H1 (cell line): ENCODE results near the gene MAP3K14. TPM values are rescaled to one million over a fixed set of nuclear protein-coding genes. Genes with fewer than 3 reads are reported as not detected.

Experiments used
- CBX8 ChIP-seq: fragments of 300-800, 300-1000 bp; sonication (generic); IDR thresholded peaks from 2 replicates; pipeline ENCODE4 v1.7.1; 2016; ENCODE audit warnings: low read depth, low read length, borderline replicate concordance
- CEBPB ChIP-seq: IDR thresholded peaks from 2 replicates; pipeline ENCODE4 v1.6.1; 2012; ENCODE audit warnings: low read depth, low read length
- KDM4A ChIP-seq: IDR thresholded peaks from one replicate; pipeline ENCODE4 v1.7.1; 2012; ENCODE audit warnings: low read depth, mild to moderate bottlenecking, moderate library complexity, low read length, inconsistent platforms; ENCODE audit not compliant: severe bottlenecking
- MAX ChIP-seq: IDR thresholded peaks from 2 replicates; pipeline ENCODE4 v1.6.1; 2012; ENCODE audit warnings: inconsistent platforms
- RNF2 ChIP-seq: fragments of 200-900, 300-1000 bp; sonication (generic); IDR thresholded peaks from 2 replicates; pipeline ENCODE4 v1.7.1; 2016; ENCODE audit warnings: borderline replicate concordance, low read depth, mild to moderate bottlenecking, antibody characterized with exemption, low read length; ENCODE audit not compliant: poor library complexity, severe bottlenecking; ENCODE audit errors: missing control alignments
- polyA plus RNA-seq, 7 experiments: library from polyadenylated mRNA; depleted of rRNA in 3 of 7; stranded (reverse) in 5 of 7; unstranded in 2 of 7; fragments of >200 nt in 5 of 7; fragments of 200-250 nt in 2 of 7; gene quantifications; 1 replicate in 5 of 7; 2 replicates in 1 of 7; 4 replicates in 1 of 7; pipeline versions ENCODE4 v1.2.1 to v1.2.3, GENCODE V29; 2011 to 2013; ENCODE audit warnings: missing spikeins in 2 of 7, mixed read lengths in 2 of 7
- total RNA-seq: library from RNA; stranded (reverse); fragmentation: NEBNext Ultra II Directional; extraction: Animal tissue kit (Norgen Biotek cat#: 25700); gene quantifications from 2 replicates; pipeline ENCODE4 v1.2.1, GENCODE V29; 2021

The MAP3K14 gene
- total and polyA plus RNA-seq, 2 of the 8 experiments (the other 6 are each of a cell fraction or from before 2014, with no cell fraction given) = 5.2 to 6.1 TPM

DNA sequence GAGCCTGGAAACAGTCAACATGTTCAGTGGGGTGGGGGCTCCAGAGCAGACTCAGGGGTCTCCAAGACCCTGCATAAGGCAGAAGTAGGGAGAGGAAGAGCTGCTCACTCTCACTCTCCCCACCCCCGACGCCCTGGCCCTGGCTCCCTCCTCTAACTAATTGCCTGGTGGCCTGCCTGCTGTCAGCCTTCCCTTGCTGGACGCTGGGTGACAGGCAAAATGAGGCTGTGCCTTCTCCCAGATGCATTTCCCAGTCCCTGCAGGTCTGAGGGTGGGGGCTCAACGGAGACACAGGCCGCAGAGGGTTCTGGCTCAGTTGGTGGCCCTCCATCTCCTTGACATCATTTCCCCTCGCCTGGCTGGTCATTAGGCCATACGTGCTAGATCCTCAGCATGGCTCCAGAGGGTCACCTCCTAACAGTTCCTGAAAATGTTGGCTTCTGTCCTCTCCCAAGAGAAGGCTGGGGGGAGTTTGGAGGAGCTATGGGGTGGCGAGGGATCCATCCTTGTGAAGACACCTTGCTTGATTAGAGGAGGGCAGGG, 93.8 kb downstream of the MAP3K14 start (continued):
- TF ChIP-seq RNF2 = no peak
- no peak for TF ChIP-seq CEBPB
- no peak for TF ChIP-seq CBX8
- no peak for TF ChIP-seq KDM4A
- no peak for TF ChIP-seq MAX
- TF ChIP-seq, all 59 proteins: peak for 0
